Stimulated activated CD4-positive, alpha-beta T cell treated with anti-CD3 and anti-CD28 coated beads, Interleukin-1b, Interleukin-23, amount 100 ng/mL, for 24 hours (primary cell): ENCODE data around the gene MOGAT2.
"Not testable (repeated sequence)": the region's sequence is repeated elsewhere in the genome, so short reads cannot be mapped to it uniquely, and the experiment has no call there.

ENCODE experiments used
- DNase-seq, 4 experiments: peaks; one replicate each; pipeline ENCODE4 v3.0.0-alpha.2; 2020; ENCODE audit warnings: low read depth in 4 of 4, low spot score in 1 of 4

Gene MOGAT2

GRCh38 chr11:75748729-75749273, 31.2 kb downstream of the MOGAT2 start:
- not testable (repeated sequence) for DNase-seq

- DNase-seq, result not testable (repeated sequence)
Observed at GRCh38 chr11:75754933-75755332, 37.3 kb downstream of the MOGAT2 start.

GRCh38 chr11:75757651-75758050, 40.0 kb downstream of the MOGAT2 start:
- DNase-seq, result no peak

- DNase-seq, result no peak
Observed at GRCh38 chr11:75759832-75760231, 42.2 kb downstream of the MOGAT2 start.

- DNase-seq, result no peak
Observed at GRCh38 chr11:75760243-75760642, 42.6 kb downstream of the MOGAT2 start.

GRCh38 chr11:75760710-75761493, 43.3 kb downstream of the MOGAT2 start:
- no peak for DNase-seq

GRCh38 chr11:75762158-75762557, 44.5 kb downstream of the MOGAT2 start:
- DNase-seq, result no peak

- DNase-seq, result no peak
Observed at GRCh38 chr11:75762885-75763284, 45.2 kb downstream of the MOGAT2 start.

- no peak for DNase-seq
Observed at GRCh38 chr11:75763846-75764245, 46.2 kb downstream of the MOGAT2 start.

GRCh38 chr11:75765116-75765515, 47.5 kb downstream of the MOGAT2 start:
- DNase-seq, result no peak

GRCh38 chr11:75766443-75767227, 49.0 kb downstream of the MOGAT2 start:
- DNase-seq, result no peak

- no peak for DNase-seq
Observed at GRCh38 chr11:75767228-75767572, 49.6 kb downstream of the MOGAT2 start.

GRCh38 chr11:75767793-75768111, 50.1 kb downstream of the MOGAT2 start:
- DNase-seq, result no peak

- DNase-seq, result peak; percentile 41 to 59 (median 49)
Observed at GRCh38 chr11:75768112-75768908, 50.7 kb downstream of the MOGAT2 start, which contains the start of gene DGAT2. Gene DGAT2, plus strand, starts transcription at chr11:75768778. Its CDS starts 214 bp downstream, at chr11:75768992.

- no peak for DNase-seq
Observed at GRCh38 chr11:75768909-75769771, 51.5 kb downstream of the MOGAT2 start.

- DNase-seq, result no peak
Observed at GRCh38 chr11:75770102-75770501, 52.5 kb downstream of the MOGAT2 start.

GRCh38 chr11:75771646-75772410, 54.2 kb downstream of the MOGAT2 start:
- no peak for DNase-seq

GRCh38 chr11:75773595-75774353, 56.1 kb downstream of the MOGAT2 start:
- DNase-seq, result peak in 1 of 4 experiments; percentile 6

- no peak for DNase-seq
Observed at GRCh38 chr11:75775056-75775455, 57.4 kb downstream of the MOGAT2 start.
